Measurements from ENCODE around the gene DPM2. TPM values are rescaled to one million over a fixed set of nuclear protein-coding genes. Genes with fewer than 3 reads are reported as not detected.

The DPM2 gene
- total and polyA plus RNA-seq, 2 experiments from 2014 or later: 19.2 to 57.1 TPM

DNA sequence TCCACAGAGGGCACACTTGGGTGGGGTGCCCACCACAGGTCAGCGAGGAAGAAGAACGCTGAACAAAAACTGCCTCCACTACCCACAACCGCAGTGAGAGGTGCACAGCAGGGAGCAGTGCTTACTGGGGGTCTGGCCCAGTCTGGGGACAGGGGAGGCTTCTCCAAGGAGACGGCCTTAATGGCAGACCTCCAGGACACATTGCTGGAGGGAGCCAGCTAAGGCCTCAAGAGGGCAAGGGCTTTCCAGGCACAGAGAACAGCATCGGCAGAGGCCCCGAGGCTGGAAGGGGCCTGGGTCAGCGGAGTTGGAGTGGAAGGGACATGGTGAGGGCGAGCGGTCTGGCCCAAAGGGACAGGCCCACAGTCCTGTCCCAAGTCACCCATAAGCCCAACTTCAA lies 8.3 kb upstream of the DPM2 start:
- no peaks in the 10 kb centered on the region for H4K20me1 ChIP-seq (ENCODE audit: insufficient read depth, poor library complexity, severe bottlenecking)
- H2AFZ ChIP-seq: no peak overlapping the region
- H3K27me3 ChIP-seq: no peaks in the 10 kb centered on the region
- H3K4me1 ChIP-seq (ENCODE audit: insufficient read depth): peaks cover 23% of the 10 kb centered on the region
- TF ChIP-seq EZH2phosphoT487 (IDR thresholded peaks at IDR 0.05; ENCODE audit: low read depth, severe bottlenecking, unreplicated experiment) (no peak), EZH2 (IDR thresholded peaks at IDR 0.05; ENCODE audit: borderline replicate concordance) (no peak)
- TF ChIP-seq, protein P1, sequence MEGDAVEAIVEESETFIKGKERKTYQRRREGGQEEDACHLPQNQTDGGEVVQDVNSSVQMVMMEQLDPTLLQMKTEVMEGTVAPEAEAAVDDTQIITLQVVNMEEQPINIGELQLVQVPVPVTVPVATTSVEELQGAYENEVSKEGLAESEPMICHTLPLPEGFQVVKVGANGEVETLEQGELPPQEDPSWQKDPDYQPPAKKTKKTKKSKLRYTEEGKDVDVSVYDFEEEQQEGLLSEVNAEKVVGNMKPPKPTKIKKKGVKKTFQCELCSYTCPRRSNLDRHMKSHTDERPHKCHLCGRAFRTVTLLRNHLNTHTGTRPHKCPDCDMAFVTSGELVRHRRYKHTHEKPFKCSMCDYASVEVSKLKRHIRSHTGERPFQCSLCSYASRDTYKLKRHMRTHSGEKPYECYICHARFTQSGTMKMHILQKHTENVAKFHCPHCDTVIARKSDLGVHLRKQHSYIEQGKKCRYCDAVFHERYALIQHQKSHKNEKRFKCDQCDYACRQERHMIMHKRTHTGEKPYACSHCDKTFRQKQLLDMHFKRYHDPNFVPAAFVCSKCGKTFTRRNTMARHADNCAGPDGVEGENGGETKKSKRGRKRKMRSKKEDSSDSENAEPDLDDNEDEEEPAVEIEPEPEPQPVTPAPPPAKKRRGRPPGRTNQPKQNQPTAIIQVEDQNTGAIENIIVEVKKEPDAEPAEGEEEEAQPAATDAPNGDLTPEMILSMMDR (IDR thresholded peaks at IDR 0.05; ENCODE audit: poor library complexity): no peak
- peaks cover 43% of the 10 kb centered on the region for H3K79me2 ChIP-seq
- no peak overlapping the region for H3K4me3 ChIP-seq
- no peaks in the 10 kb centered on the region for H3K9me2 ChIP-seq (replicated peaks; ENCODE audit: insufficient read depth)
- H3K36me3 ChIP-seq (replicated peaks; ENCODE audit: insufficient read depth, low read depth): no peaks in the 10 kb centered on the region
- H3K4me2 ChIP-seq: no peak overlapping the region
- H3K9me3 ChIP-seq (ENCODE audit: low read depth): no peaks in the 10 kb centered on the region
- DNase-seq (ENCODE audit: low spot score): no peak
- H3K27ac ChIP-seq: no peak overlapping the region
- 93% methylated on average over 9 of the region's 9 CpGs for WGBS (ENCODE audit: low lambda C conversion rate, missing lambda C conversion rate)

DNA sequence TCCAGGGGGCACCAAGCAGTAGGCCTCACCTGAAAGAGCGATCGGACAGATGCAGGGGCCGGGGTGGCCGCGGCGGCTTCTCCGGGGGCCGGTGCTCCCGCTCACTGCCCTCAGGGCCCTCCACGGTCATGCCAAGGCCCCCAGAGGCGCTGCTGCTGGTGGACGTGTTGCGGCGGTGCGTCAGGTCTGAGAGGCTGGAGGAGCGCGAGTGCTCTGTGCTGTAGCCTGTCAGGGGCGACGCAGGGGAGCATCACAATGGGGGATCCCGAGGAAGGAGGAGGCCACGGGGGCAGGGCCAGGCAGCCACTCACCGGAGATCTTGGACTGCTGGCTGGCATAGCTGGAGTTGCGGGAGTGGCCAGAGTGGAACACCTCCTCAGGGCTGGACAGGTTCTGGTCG lies 7.7 kb upstream of the DPM2 start:
- Histone ChIP-seq H3K9me3 (ENCODE audit: low read depth) (no peaks in the 10 kb centered on the region), H3K9me2 (replicated peaks; ENCODE audit: insufficient read depth) (no peaks in the 10 kb centered on the region), H3K27ac (no peak overlapping the region), H3K27me3 (no peaks in the 10 kb centered on the region), H3K4me3 (no peak overlapping the region), H3K79me2 (peaks cover 37% of the 10 kb centered on the region), H2AFZ (no peak overlapping the region), H3K4me2 (no peak overlapping the region), H3K36me3 (replicated peaks; ENCODE audit: insufficient read depth, low read depth) (no peaks in the 10 kb centered on the region), H3K4me1 (ENCODE audit: insufficient read depth) (peaks cover 17% of the 10 kb centered on the region), H4K20me1 (ENCODE audit: insufficient read depth, poor library complexity, severe bottlenecking) (no peaks in the 10 kb centered on the region)
- WGBS (ENCODE audit: low lambda C conversion rate, missing lambda C conversion rate): 96% methylated on average over 23 of the region's 24 CpGs
- TF ChIP-seq, protein P1 (IDR thresholded peaks at IDR 0.05; ENCODE audit: poor library complexity): no peak
- TF ChIP-seq EZH2 (IDR thresholded peaks at IDR 0.05; ENCODE audit: borderline replicate concordance) (no peak), EZH2phosphoT487 (IDR thresholded peaks at IDR 0.05; ENCODE audit: low read depth, severe bottlenecking, unreplicated experiment) (no peak)
- no peak for DNase-seq (ENCODE audit: low spot score)

DNA sequence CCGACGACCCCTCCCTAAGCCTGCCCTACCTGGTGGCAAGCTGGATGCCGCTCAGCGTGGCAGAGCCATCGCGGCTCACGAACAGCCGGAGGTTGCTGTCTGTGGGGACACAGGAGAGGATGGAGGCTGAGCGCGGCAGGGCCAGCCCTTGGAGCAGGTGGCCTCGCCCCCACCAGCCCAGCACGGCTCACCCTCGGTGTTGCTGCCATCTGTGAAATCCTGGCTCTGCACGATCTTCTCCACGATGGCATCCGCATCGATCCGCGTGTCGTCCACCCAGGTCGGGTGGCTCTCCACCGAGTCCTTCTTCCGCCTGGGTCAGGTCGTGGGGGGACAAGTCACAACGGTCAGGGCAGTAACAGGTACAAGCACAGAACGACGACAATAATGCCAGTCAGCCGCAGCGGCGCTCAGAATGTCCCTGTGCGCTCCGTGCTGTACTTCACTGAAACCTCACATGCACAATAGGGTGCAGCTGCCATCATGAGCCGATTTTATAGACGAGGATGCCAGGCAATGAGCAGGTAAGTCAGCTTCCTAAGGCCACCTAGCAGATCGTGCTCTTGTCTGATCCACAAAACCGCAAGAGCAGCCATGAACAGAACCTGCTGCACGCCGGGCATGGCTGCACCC lies 7.0 kb upstream of the DPM2 start:
- peaks cover 31% of the 10 kb centered on the region for H3K79me2 ChIP-seq
- no peaks in the 10 kb centered on the region for H3K36me3 ChIP-seq (replicated peaks; ENCODE audit: insufficient read depth, low read depth)
- peaks cover 17% of the 10 kb centered on the region for H3K4me1 ChIP-seq (ENCODE audit: insufficient read depth)
- H3K4me2 ChIP-seq: no peak overlapping the region
- H2AFZ ChIP-seq: no peak overlapping the region
- H3K27ac ChIP-seq: no peak overlapping the region
- TF ChIP-seq, protein P1 (IDR thresholded peaks at IDR 0.05; ENCODE audit: poor library complexity): no peak
- TF ChIP-seq EZH2 (IDR thresholded peaks at IDR 0.05; ENCODE audit: borderline replicate concordance) (no peak), EZH2phosphoT487 (IDR thresholded peaks at IDR 0.05; ENCODE audit: low read depth, severe bottlenecking, unreplicated experiment) (no peak)
- H3K4me3 ChIP-seq: no peak overlapping the region
- 95% methylated on average over 38 of the region's 38 CpGs for WGBS (ENCODE audit: low lambda C conversion rate, missing lambda C conversion rate)
- no peaks in the 10 kb centered on the region for H3K9me3 ChIP-seq (ENCODE audit: low read depth)
- no peaks in the 10 kb centered on the region for H4K20me1 ChIP-seq (ENCODE audit: insufficient read depth, poor library complexity, severe bottlenecking)
- no peak for DNase-seq (ENCODE audit: low spot score)
- H3K27me3 ChIP-seq: no peaks in the 10 kb centered on the region
- no peaks in the 10 kb centered on the region for H3K9me2 ChIP-seq (replicated peaks; ENCODE audit: insufficient read depth)
